H4 (cell line): ENCODE data around the gene EPHB2. TPM values are rescaled to one million over a fixed set of nuclear protein-coding genes. Genes with fewer than 3 reads are reported as not detected.

ENCODE experiments used
- DNase-seq: peaks from one replicate; pipeline ENCODE4 v3.0.0-alpha.2; 2015; ENCODE audit warnings: low spot score
- total RNA-seq: library from RNA; depleted of rRNA; stranded (reverse); fragments of >200 nt; shearing (Covaris generic); gene quantifications from 2 replicates; pipeline ENCODE4 v1.2.3, GENCODE V29; 2014

The EPHB2 gene
- total RNA-seq, 1 experiment from 2014 or later, result 70.9 TPM

DNA sequence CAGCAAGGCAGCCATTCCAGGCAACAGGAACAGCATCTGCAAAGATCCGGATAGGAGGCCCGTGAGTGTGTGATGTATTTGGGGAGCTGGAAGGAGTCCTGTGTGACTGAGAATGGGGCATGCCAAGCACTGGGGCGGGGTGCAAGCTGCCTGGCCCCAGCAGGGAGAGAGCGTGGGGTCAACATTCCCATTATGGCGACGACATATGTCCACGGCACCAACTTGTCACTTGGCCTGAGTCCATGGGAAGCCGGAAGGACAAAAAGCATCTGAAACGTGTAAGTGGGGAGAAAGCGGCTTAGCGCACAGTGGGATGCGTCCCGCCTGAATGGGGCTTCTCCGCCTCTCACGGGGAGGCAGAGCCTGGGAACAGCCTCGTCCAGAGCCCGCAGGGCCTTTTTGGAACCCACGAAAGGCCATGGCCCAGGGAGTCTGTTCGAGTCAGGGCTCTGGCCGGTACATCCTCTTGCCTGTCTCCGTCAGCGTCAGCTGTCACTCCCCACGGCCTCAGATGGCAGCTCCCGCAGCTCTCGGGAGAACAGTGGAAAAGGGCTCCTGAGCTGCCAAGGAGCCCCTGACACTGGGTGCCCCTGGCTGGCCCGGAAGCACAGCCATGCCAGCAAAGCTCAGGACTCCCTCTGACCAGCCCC, 12.4 kb downstream of the EPHB2 start:
- no peak for DNase-seq

DNA sequence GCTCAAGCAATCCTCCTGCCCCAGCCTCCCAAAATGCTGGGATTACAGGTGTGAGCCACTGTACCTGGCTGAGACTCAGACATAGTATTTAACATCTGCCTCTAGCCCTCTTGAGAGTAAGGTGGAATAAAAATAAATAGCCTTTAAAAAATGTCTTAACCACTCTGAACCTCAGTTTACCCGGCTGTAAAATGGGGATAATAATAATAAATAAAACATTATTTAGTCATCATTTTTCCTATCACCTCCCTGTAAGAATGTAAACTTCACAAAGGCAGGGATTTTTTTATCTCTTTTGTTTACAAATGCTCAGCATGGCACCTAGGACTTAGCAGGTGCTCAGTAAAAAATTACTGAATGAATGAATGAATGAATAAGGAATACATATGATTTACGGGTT, 17.2 kb downstream of the EPHB2 start:
- DNase-seq, result no peak

- DNase-seq, result no peak
These were observed 18.2 kb downstream of the EPHB2 start for GRCh38 chr1:22728751-22729399.

DNA sequence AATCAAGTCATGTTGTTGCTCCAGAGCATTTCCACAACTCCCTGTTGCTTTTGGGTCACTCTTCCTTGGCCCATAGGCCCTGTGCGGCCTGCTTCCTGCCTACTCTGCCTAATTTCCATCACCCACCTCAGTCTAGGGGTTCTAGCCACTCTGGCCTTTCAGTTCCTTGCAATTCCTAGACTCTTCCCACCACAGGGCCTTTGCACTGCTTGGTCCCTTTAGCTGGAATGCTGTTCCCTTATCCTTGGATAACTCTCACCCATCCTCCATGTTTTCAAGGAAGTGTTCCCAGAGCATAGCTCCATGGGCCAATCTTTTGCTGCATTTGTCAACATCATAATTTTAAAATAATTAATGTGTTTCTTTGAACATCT, 18.7 kb downstream of the EPHB2 start:
- DNase-seq, result no peak

DNA sequence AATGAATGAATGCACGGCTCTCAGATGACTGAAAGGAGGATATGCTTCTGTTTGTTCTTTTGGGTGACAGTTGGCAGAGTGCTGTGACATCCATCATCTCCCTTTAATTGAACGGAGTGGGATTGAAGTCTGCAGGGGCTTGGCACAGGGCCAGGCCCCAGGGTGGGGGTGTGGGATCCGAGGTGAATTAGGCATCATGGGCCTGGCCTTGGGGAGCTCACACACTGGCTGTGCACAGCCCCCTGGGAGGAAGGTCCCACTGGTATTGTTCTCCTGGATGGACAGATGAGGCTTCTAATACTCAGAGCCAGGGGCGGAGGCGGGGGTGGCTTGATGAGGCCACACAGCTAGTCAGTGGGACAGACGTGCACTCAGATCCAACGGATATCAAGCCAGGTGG, 19.3 kb downstream of the EPHB2 start:
- DNase-seq, result no peak

DNA sequence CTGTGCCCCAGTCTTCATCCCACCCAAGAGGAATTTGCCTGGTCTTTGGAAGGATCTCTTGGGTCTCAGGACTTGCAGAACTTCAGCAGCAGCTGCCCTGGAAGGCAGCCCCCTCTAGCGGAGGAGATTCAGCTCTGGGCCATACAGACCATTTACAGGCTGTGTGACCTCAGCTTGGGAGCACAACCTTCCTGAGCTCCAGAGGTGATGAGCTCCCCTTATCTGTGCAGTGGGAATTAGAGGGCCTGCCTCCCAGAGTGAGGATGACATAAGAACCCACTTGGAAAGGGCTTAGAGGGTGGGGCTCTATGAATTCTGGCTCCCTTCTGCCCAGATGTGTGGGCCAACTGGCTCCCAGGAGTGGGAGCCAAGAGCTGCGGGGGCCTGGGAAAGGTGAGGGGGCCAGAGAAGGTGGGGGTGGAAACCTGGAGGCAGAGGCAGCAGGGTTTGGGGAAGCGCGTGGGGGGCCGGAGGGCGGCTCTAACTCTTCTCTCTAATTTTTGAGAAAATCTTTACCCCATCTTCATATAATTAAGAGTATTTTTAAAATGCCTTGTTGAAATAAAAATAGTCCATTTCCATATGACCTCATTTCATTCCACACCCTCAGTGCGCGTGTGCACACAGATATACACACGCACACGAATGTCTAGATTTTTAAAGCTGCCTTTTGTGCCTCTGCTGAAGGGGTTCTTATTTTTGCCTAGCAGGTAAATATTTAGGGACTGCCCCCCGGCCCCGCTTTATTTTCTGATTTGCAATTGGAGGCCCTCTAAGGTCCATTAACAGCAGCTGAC, 21.5 kb downstream of the EPHB2 start:
- no peak for DNase-seq

DNA sequence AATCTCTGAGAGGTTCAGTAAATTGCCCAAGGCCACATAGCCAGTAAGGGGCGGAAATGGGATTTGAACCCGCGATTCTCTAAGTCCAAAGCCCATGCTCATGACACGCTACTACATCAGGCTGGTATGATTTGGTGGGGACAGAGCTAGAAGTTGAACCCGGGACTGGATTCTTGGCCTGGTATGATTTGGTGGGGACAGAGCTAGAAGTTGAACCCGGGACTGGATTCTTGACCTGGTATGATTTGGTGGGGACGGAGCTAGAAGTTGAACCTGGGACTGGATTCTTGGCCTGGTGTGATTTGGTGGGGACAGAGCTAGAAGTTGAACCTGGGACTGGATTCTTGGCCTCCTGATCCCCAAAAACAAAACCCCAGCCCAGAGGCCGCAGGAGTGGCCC, 23.0 kb downstream of the EPHB2 start:
- no peak for DNase-seq

GRCh38 chr1:22736501-22737080, 26.0 kb downstream of the EPHB2 start:
- DNase-seq, result no peak

GRCh38 chr1:22737374-22738068, 26.9 kb downstream of the EPHB2 start:
- no peak for DNase-seq

DNA sequence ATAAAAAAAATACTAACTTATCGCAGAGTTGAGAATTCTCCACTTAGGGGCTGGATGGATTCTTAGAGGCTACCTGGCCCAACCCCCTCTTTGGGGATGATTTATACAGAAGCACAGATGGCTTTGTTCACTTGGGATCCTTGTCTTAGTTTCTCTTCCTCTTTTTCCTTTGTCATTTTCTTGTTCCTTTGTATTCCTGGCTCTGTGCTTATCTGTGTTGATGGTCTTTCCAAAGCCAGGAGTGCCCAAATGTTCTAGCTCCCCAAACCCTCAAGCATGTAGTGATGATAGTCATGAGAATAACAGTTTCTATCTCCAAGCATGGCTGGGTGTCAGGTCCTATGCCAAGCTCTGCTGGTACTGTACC, 27.4 kb downstream of the EPHB2 start:
- DNase-seq, result no peak

- no peak for DNase-seq
These were observed 27.9 kb downstream of the EPHB2 start for GRCh38 chr1:22738522-22738921.

DNA sequence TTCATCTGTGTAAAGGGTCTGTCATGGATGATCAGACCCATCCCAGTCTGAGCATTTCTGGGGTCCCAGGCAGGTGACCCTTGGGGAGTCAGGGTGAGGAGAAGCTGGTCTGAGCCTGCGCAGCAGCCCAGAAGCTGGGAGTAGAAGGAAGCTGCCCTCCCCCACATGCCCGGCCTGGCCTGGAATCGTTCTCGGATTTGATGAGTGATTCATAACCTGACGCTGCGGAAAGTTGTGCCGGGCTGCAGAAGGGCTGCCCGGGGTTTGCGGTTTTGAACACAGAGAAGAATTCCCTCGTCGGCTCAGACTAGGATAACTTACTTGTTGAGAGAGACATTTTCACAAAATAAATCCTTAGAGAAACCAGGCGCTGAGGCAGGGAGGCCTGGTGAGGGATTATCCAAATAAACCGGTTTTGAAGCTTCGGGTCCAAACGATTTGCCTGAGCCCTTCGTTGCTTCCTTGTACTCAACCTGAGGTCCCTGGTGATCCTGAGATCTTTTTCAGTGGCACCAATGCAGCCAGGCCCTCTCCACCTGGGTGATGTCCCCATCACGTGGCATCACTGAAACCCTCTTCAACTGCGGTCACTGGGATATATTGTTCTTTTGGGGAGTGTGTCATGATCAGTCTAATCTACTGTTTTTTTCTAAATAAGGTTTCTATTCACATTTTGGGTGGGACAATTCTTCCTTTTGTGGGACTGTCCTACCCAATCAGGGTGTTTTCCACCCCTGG, 29.2 kb downstream of the EPHB2 start:
- DNase-seq, result peak; percentile 91

DNA sequence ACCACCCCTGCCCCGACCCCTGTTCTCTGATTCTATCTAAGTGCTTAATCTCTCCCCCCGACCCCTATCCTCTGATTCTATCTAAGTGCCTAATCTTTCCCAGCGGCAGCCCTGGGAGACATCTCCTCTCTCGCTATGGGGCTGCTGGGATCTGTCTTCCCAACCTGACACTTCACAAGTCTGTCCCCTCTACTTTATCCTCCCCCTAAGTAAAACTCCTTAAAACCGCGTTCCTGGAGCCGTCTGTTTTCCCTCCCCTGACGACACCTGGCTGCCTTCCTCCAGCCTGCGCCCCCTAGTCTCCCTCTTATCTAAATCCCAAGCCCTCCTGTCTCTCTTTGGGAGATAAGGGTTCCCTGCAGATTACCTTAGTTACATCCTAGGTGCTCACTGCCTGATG, 30.5 kb downstream of the EPHB2 start:
- DNase-seq, result no peak

- DNase-seq, result peak; percentile 31
These were observed 35.3 kb downstream of the EPHB2 start for GRCh38 chr1:22745669-22746585.

- DNase-seq, result peak; percentile 81
These were observed 36.5 kb downstream of the EPHB2 start for GRCh38 chr1:22747021-22747734.

DNA sequence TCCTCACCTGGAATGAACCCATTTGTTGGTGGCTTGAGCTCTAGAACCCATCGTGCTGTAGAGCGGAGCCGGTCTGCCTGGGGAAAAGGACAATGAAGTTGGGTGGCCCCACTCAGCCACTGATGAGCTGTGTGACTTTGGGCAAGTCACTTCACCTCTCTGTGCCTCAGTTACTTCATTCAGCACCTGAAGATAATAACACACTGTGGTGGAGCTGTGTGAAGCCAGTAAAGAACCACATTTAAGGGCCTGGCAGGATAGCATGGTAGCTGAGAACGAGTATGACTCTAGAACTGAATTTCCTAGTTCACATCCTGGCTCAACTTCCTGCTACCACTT, 37.1 kb downstream of the EPHB2 start:
- no peak for DNase-seq

DNA sequence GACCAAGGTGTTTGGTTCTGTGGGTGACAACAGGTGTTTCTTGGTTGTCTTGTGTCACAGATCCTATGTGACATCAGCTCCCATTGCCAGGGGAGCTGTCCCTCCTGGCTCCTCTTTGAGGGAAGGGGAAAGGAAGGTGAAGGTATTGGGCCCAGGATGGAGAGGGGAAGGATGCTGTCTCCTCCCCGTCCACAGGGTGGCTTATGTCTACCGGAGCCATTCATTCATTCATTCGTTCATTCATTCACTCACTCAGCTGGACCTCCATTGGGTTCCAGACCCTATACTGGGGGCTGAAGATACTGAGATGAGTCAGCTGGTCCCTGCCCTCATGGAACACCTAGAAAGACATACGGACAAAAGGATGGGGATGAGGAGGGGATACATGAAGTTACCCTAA, 38.9 kb downstream of the EPHB2 start:
- DNase-seq, result no peak

GRCh38 chr1:22749919-22750684, 39.5 kb downstream of the EPHB2 start:
- peak; percentile 92 for DNase-seq

DNA sequence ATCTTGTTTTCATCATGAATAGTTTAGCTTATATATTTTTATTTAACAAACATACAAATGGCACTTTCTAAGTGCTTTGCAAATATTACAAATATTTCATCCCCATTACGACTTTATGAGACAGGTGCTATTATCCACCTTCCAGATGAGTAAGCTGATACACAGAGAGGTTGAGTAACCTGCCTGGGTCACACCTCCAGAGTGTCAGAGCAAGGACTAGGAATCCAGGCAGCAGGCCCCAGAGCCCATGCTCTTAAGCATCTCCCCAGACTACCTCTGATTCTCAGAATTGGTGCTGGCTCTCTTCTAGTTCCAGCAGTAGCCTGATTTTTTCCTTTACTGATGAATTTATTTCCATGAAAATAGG, 40.0 kb downstream of the EPHB2 start:
- DNase-seq, result no peak
